Measurements from ENCODE around the gene FZD1. TPM values are rescaled to one million over a fixed set of nuclear protein-coding genes. Genes with fewer than 3 reads are reported as not detected.
A peak's percentile ranks its signal among the peaks of the same experiment; 100 is the strongest.

Gene FZD1
- total and polyA plus RNA-seq, 2 of the 13 experiments (the other 11 are each of a cell fraction or from before 2014, with no cell fraction given) = 0.22 to 0.80 TPM

DNA sequence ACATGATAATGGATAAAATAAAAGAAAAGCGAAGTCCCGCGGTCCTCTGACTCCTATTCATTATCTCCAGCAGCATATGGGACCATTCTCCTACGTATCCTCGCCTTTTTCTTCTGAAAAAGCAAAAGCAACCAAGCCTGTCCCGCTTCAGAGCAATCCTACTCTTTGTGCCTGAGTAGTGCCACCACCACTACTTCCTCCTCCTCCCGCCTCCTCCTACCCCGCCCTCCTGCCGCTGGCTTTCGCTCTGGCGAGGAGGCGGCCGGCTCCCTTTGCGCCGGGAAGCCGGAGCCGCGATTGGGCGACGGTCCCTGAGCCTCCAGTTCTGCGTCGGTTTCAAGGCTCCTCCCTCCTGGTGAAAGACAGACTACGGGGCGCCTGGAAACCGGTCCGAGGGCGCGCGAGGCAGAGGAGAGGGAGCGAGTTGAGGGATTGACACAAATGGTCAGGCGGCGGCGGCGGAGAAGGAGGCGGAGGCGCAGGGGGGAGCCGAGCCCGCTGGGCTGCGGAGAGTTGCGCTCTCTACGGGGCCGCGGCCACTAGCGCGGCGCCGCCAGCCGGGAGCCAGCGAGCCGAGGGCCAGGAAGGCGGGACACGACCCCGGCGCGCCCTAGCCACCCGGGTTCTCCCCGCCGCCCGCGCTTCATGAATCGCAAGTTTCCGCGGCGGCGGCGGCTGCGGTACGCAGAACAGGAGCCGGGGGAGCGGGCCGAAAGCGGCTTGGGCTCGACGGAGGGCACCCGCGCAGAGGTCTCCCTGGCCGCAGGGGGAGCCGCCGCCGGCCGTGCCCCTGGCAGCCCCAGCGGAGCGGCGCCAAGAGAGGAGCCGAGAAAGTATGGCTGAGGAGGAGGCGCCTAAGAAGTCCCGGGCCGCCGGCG, at the start of gene FZD1 (continued):
- TF ChIP-seq, protein P1, sequence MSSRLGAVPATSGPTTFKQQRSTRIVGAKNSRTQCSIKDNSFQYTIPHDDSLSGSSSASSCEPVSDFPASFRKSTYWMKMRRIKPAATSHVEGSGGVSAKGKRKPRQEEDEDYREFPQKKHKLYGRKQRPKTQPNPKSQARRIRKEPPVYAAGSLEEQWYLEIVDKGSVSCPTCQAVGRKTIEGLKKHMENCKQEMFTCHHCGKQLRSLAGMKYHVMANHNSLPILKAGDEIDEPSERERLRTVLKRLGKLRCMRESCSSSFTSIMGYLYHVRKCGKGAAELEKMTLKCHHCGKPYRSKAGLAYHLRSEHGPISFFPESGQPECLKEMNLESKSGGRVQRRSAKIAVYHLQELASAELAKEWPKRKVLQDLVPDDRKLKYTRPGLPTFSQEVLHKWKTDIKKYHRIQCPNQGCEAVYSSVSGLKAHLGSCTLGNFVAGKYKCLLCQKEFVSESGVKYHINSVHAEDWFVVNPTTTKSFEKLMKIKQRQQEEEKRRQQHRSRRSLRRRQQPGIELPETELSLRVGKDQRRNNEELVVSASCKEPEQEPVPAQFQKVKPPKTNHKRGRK (CRISPR knock-in tag; IDR thresholded peaks at IDR 0.05) = no peak
- TF ChIP-seq CBX5 (CRISPR knock-in tag; IDR thresholded peaks at IDR 0.05; ENCODE audit: borderline replicate concordance) (peak; percentile 92; the same call in 1 of the 2 replicates), MTF2 (CRISPR knock-in tag; IDR thresholded peaks at IDR 0.05; ENCODE audit: borderline replicate concordance) (0 out of 2 replicates have a peak, but pooled peaks have one; percentile 60), ZNF7 (CRISPR knock-in tag; IDR thresholded peaks at IDR 0.05) (no peak), RBFOX2 (IDR thresholded peaks at IDR 0.05; ENCODE audit: low read depth, low read length) (peak; percentile 44), ZNF101 (CRISPR knock-in tag; IDR thresholded peaks at IDR 0.05; ENCODE audit: borderline replicate concordance, low read depth) (no peak), SALL1 (CRISPR knock-in tag; IDR thresholded peaks at IDR 0.05) (peak; percentile 54), PAWR (CRISPR knock-in tag; IDR thresholded peaks at IDR 0.05; ENCODE audit: borderline replicate concordance) (no peak), GATAD2A (CRISPR knock-in tag; IDR thresholded peaks at IDR 0.05) (peak; percentile 65), ERF (CRISPR knock-in tag; IDR thresholded peaks at IDR 0.05) (no peak), GATAD1 (CRISPR knock-in tag; IDR thresholded peaks at IDR 0.05) (peak; percentile 47; the same call in 1 of the 2 replicates), ZNF430 (CRISPR knock-in tag; IDR thresholded peaks at IDR 0.05) (no peak), THAP11 (CRISPR knock-in tag; IDR thresholded peaks at IDR 0.05) (0 out of 2 replicates have a peak, but pooled peaks have one; percentile 53), HNF4G (IDR thresholded peaks at IDR 0.05; ENCODE audit: borderline replicate concordance, low read depth, low read length) (no peak), HNF4G (CRISPR knock-in tag; IDR thresholded peaks at IDR 0.05; ENCODE audit: borderline replicate concordance, low read depth) (no peak), ZNF251 (CRISPR knock-in tag; IDR thresholded peaks at IDR 0.05) (no peak), REPIN1 (CRISPR knock-in tag; IDR thresholded peaks at IDR 0.05; ENCODE audit: borderline replicate concordance, low read depth) (peak; percentile 72; the same call in 1 of the 2 replicates), IRF2 (CRISPR knock-in tag; IDR thresholded peaks at IDR 0.05) (peak; percentile 80), NFE2L1 (CRISPR knock-in tag; IDR thresholded peaks at IDR 0.05; ENCODE audit: borderline replicate concordance) (no peak), ATRX (CRISPR knock-in tag; IDR thresholded peaks at IDR 0.05; ENCODE audit: borderline replicate concordance) (no peak)
- TF ChIP-seq, protein P2, sequence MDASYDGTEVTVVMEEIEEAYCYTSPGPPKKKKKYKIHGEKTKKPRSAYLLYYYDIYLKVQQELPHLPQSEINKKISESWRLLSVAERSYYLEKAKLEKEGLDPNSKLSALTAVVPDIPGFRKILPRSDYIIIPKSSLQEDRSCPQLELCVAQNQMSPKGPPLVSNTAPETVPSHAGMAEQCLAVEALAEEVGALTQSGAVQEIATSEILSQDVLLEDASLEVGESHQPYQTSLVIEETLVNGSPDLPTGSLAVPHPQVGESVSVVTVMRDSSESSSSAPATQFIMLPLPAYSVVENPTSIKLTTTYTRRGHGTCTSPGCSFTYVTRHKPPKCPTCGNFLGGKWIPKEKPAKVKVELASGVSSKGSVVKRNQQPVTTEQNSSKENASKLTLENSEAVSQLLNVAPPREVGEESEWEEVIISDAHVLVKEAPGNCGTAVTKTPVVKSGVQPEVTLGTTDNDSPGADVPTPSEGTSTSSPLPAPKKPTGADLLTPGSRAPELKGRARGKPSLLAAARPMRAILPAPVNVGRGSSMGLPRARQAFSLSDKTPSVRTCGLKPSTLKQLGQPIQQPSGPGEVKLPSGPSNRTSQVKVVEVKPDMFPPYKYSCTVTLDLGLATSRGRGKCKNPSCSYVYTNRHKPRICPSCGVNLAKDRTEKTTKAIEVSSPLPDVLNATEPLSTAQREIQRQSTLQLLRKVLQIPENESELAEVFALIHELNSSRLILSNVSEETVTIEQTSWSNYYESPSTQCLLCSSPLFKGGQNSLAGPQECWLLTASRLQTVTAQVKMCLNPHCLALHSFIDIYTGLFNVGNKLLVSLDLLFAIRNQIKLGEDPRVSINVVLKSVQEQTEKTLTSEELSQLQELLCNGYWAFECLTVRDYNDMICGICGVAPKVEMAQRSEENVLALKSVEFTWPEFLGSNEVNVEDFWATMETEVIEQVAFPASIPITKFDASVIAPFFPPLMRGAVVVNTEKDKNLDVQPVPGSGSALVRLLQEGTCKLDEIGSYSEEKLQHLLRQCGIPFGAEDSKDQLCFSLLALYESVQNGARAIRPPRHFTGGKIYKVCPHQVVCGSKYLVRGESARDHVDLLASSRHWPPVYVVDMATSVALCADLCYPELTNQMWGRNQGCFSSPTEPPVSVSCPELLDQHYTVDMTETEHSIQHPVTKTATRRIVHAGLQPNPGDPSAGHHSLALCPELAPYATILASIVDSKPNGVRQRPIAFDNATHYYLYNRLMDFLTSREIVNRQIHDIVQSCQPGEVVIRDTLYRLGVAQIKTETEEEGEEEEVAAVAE (CRISPR knock-in tag; IDR thresholded peaks at IDR 0.05; ENCODE audit: borderline replicate concordance) = no peak
- TF ChIP-seq, protein P3, sequence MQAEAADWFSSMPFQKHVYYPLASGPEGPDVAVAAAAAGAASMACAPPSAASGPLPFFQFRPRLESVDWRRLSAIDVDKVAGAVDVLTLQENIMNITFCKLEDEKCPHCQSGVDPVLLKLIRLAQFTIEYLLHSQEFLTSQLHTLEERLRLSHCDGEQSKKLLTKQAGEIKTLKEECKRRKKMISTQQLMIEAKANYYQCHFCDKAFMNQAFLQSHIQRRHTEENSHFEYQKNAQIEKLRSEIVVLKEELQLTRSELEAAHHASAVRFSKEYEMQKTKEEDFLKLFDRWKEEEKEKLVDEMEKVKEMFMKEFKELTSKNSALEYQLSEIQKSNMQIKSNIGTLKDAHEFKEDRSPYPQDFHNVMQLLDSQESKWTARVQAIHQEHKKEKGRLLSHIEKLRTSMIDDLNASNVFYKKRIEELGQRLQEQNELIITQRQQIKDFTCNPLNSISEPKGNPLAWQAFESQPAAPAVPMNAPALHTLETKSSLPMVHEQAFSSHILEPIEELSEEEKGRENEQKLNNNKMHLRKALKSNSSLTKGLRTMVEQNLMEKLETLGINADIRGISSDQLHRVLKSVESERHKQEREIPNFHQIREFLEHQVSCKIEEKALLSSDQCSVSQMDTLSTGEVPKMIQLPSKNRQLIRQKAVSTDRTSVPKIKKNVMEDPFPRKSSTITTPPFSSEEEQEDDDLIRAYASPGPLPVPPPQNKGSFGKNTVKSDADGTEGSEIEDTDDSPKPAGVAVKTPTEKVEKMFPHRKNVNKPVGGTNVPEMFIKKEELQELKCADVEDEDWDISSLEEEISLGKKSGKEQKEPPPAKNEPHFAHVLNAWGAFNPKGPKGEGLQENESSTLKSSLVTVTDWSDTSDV (CRISPR knock-in tag; IDR thresholded peaks at IDR 0.05) = no peak
